ENCODE measurements around the gene TRIM16.
"Not testable (repeated sequence)": the region's sequence is repeated elsewhere in the genome, so short reads cannot be mapped to it uniquely, and the experiment has no call there.

TRIM16 gene

GRCh38 chr17:15659663-15660062, 24.4 kb downstream of the TRIM16 start:
- DNase-seq (ENCODE audit: extremely low spot score, insufficient read length, low read depth) (no peak), FAIRE-seq (no peak)

GRCh38 chr17:15659236-15659635, 24.9 kb downstream of the TRIM16 start:
- no peak for DNase-seq (ENCODE audit: extremely low spot score, insufficient read length, low read depth)
- no peak for FAIRE-seq

DNA sequence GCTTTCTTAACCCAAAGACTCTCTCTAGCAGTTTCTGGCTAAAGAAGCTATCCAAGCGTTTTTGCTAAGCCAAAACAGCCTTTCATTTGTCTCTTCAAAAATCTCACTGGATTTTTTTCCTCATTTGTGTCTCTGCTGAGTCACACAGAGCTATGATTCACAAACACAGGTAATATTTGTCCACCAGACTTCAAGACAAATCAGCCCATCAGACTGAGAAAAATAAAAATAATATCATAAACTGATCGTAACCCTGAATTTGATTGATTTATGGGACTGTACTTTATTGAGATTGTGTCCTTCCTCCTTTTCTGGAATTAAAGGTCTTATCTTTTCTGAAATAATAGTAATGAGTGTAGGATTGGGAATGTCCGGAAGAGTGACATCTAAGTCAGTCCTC, 25.8 kb downstream of the TRIM16 start:
- FAIRE-seq (no peak), DNase-seq (ENCODE audit: extremely low spot score, insufficient read length, low read depth) (no peak)

- FAIRE-seq (no peak), DNase-seq (ENCODE audit: extremely low spot score, insufficient read length, low read depth) (no peak)
Observed at GRCh38 chr17:15657868-15658267, 26.2 kb downstream of the TRIM16 start.

DNA sequence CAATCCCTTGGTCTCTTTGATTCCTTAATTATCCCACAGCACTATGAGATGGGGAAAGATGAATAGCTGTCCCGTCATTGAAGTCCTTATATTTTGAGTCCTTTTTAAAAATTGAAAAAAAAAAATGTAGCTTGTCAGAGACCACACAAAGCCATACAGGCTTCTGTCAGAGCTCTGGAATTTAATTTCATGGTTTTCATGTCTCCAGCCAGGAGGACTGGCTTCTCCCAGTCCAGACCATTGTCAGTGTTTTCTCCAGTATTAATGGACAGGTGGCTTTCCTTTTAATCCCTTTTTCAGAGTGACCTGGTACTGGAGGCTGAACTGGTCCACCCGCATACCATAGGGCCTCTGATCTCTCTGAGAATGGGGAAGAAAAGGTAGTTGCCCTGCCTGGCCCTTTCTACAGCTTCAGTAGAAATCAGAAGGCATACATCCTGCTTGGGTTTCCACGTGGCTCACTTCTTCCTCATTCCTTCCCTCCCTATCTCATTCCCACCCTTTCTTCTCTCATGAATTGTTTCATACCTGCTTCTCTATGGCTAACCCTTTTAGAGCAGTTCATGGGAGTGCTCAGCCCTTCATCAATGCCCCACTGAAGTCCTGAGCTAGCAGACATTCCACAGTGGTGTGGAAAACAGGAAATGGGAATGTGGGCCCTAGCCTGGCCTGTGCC, 29.1 kb downstream of the TRIM16 start:
- FAIRE-seq (no peak), DNase-seq (ENCODE audit: extremely low spot score, insufficient read length, low read depth) (no peak)

DNA sequence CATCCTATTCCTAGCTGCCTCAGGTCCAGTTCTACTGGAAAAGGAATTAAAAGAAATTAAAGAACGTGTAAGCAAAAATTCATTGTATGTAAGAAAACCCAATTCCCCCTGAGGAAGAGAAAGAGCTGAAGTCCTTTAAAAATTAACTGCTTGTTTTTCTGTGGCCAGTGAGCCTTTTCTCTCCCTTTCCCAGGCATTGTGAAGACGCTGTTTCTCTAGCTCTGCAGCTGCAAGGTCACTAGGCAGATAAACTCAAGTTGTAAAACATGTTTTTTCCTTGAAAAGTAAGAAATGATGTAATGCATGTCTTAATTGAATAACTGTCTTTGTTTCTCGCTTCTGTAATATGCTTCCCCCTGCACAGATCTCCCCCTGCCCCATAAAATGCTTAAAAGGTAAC, 29.7 kb downstream of the TRIM16 start:
- DNase-seq (ENCODE audit: extremely low spot score, insufficient read length, low read depth); FAIRE-seq: not testable (repeated sequence)

DNA sequence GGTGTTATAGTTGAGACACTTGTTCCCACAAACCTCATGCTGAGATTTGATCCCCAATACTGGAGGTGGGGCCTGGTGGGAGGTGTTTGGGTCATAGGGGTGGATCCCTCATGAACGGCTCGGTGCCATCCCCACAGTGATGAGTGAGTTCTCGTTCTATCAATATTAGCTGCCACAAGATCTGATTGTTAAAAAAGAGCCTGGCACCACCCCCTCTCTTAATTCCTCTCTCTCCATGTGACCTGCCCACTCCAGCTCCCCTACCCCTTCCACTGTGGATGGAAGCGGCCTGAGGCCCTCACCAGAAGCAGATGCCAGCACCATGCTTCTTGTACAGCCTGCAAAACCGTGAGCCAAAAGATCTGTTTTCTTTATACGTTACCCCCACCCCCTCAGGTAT, 31.2 kb downstream of the TRIM16 start:
- DNase-seq (ENCODE audit: extremely low spot score, insufficient read length, low read depth) = no peak
- FAIRE-seq = no peak

GRCh38 chr17:15651583-15652110, 32.5 kb downstream of the TRIM16 start:
- no peak for FAIRE-seq

GRCh38 chr17:15650741-15651582, 33.1 kb downstream of the TRIM16 start:
- FAIRE-seq = no peak
- no peak for DNase-seq (ENCODE audit: extremely low spot score, insufficient read length, low read depth)

More at GRCh38 chr17:15651583-15652110, 32.5 kb downstream of the TRIM16 start:
- no peak for DNase-seq (ENCODE audit: extremely low spot score, insufficient read length, low read depth)

GRCh38 chr17:15649861-15650421, 34.2 kb downstream of the TRIM16 start:
- FAIRE-seq (no peak), DNase-seq (ENCODE audit: extremely low spot score, insufficient read length, low read depth) (no peak)

DNA sequence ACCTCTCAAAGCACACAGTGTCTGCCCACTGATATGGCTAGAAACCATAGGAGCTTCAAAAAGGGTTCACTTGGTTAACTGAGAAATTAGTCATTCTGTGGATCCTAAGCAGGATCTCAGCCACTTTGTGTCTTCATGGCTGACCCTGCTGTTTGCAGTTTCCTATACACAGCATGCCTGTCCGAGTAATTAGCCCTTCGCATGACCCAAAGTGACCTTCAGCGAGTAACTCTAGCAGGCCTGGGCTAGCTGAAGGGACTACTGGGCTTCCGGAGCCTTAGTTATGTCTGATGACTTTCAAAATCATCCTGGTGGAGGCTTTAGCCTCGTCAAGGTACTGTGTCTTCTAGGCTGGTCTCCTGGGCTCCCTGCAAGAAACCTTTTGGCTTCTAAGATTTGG, 35.7 kb downstream of the TRIM16 start:
- no peak for DNase-seq (ENCODE audit: extremely low spot score, insufficient read length, low read depth)
- FAIRE-seq = no peak

DNA sequence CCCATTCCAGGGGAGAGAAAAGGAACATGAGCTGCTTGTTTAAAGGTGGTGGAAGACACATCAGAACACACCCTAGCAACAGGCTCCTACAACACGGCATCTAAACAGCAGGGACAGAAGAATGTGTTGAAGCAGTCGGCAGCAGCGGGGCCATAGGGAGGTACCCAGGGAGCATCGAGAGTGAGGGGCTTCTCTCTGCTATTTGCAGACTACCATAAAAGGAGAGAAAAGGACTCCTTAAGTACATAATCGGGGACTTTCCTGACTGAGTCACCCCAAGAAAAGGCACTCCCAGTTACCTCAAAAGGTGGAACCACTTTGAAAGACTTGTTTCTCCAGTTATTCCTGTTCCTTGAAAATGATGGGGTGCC, 38.2 kb downstream of the TRIM16 start:
- FAIRE-seq; DNase-seq (ENCODE audit: extremely low spot score, insufficient read length, low read depth): not testable (repeated sequence)

DNA sequence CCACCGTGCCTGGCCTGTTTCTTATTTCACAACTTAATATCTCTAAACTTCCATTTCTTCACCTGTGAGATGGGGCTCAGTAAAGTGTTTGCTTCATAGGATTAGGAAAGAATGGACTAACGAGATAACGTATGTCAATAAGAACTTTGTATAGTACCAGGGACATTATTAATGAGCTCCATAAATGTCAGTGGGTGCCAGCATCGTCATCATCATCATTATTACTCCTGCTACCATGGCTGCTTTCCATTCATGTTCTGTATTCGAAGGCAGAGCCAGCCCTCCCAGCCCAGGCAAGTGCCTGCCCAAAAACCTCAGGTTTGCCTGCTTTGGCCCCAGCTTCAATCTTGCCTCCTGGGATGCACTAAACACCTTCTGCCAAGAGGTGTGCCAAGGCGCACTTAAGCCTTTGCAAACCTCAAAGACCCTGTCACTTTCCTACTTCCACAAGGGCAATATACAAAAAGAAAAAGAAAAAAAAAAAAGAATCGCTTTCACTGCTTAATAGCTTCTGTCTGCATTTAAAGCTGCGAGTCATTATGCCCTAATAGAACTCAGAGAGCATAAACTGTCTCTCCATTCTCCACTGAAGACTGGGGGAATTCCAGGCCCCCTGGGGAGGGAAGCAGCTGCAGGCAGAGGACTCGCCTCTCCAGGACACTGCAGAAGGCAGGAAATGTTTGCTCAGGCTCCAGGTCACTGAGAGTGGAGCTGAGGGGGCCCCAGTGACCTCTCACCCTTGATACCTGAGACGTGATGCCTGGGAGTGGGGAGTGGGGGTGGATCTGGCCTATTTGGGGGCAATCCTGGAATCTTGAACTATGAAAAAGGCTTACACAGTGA, 38.8 kb downstream of the TRIM16 start:
- DNase-seq (ENCODE audit: extremely low spot score, insufficient read length, low read depth); FAIRE-seq: not testable (repeated sequence)

- not testable (repeated sequence) for DNase-seq (ENCODE audit: extremely low spot score, insufficient read length, low read depth); FAIRE-seq
Observed at GRCh38 chr17:15642505-15643251, 41.4 kb downstream of the TRIM16 start.

- DNase-seq (ENCODE audit: extremely low spot score, insufficient read length, low read depth); FAIRE-seq: not testable (repeated sequence)
Observed at GRCh38 chr17:15642014-15642413, 42.1 kb downstream of the TRIM16 start.

GRCh38 chr17:15630930-15631453, 53.1 kb downstream of the TRIM16 start:
- not testable (repeated sequence) for DNase-seq (ENCODE audit: extremely low spot score, insufficient read length, low read depth); FAIRE-seq

DNA sequence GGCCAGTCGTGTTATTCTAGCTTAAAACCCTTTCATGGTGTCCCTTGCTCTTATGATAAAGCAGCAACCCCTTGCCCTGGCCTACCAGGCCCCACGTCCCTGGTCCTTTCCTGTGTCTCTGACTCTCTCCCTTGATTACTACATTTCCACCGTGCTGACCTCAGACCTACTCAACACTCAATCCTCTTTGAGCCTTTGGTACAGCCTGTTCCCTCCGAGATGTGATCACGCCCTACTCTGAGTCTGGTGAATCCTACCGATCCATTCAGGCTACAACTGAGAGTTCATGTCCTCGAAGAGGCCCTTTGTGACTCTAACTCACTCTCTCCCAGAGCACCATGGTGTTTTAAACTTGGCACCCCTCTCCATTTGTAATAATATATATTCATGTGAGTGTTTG, 54.1 kb downstream of the TRIM16 start:
- not testable (repeated sequence) for FAIRE-seq; DNase-seq (ENCODE audit: extremely low spot score, insufficient read length, low read depth)

- not testable (repeated sequence) for DNase-seq (ENCODE audit: extremely low spot score, insufficient read length, low read depth); FAIRE-seq
Observed at GRCh38 chr17:15623661-15624209, 60.4 kb downstream of the TRIM16 start.

DNA sequence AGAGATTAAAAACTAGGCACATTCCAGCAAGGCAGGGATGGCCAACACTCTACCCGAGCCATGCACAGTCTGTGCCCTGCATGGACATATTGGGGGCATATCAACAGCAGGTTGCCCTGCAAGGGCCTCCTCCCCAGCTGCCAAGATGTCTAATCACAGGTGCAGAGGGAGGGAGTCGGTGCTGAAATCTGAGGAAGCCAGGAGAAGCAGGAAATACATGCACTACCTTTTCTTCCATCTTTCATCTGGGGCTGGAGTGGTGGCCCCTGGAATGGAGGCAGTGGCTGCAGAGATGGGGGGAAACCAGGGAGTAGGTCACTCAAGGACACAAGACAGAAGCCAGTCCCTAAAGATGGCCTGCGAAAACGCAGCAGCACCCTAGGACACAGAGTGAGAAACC, 60.9 kb downstream of the TRIM16 start:
- not testable (repeated sequence) for DNase-seq (ENCODE audit: extremely low spot score, insufficient read length, low read depth); FAIRE-seq

All from GM18507 (cell line).